GM23338 (cell line): ENCODE measurements around the gene PDIA5.

Experiments used
- CREB1 ChIP-seq: fragments of 250-450 bp; sonication (Bioruptor Pico); IDR thresholded peaks from 2 replicates; pipeline ENCODE4 v1.5.0; 2020; ENCODE audit warnings: low read depth, mild to moderate bottlenecking, moderate library complexity
- CTCF ChIP-seq, 2 experiments: fragments of 200-600 bp in 1 of 2; sonication (generic) in 1 of 2; conservative IDR thresholded peaks; 2 replicates each; pipeline versions ENCODE4 v1.5.1 to v1.6.1; 2016 to 2017; ENCODE audit warnings: antibody characterized with exemption in 2 of 2, low read depth in 2 of 2, mild to moderate bottlenecking in 2 of 2, moderate library complexity in 1 of 2
- ETS1 ChIP-seq: IDR thresholded peaks from 2 replicates; pipeline ENCODE4 v1.6.1; 2016; ENCODE audit warnings: antibody characterized with exemption
- EZH2 ChIP-seq: fragments of 200-600 bp; sonication (generic); IDR thresholded peaks from one replicate; pipeline ENCODE4 v1.8.0; 2017; ENCODE audit warnings: antibody characterized with exemption, mild to moderate bottlenecking, low read depth; ENCODE audit not compliant: unreplicated experiment
- EZH2phosphoT487 ChIP-seq: fragments of 200-600 bp; sonication (generic); IDR thresholded peaks from one replicate; pipeline ENCODE4 v1.8.1; 2018; ENCODE audit warnings: antibody characterized with exemption; ENCODE audit not compliant: unreplicated experiment
- JUNB ChIP-seq: IDR thresholded peaks from one replicate; pipeline ENCODE4 v1.6.1; 2016; ENCODE audit warnings: antibody characterized with exemption; ENCODE audit not compliant: unreplicated experiment
- NANOG ChIP-seq: IDR thresholded peaks from 2 replicates; pipeline ENCODE4 v1.6.1; 2016; ENCODE audit warnings: antibody characterized with exemption, borderline replicate concordance
- POLR2AphosphoS5 ChIP-seq: IDR thresholded peaks from 2 replicates; pipeline ENCODE4 v1.6.1; 2016; ENCODE audit warnings: antibody characterized with exemption, low read depth
- REST ChIP-seq: IDR thresholded peaks from one replicate; pipeline ENCODE4 v1.6.1; 2018; ENCODE audit warnings: antibody characterized with exemption; ENCODE audit not compliant: unreplicated experiment
- STAT1 ChIP-seq: IDR thresholded peaks from one replicate; pipeline ENCODE4 v1.6.1; 2016; ENCODE audit warnings: antibody characterized with exemption; ENCODE audit not compliant: unreplicated experiment
- ZNF114 ChIP-seq: fragments of 250-450 bp; sonication (Bioruptor Pico); IDR thresholded peaks from 2 replicates; pipeline ENCODE4 v1.5.0; 2020; ENCODE audit warnings: mild to moderate bottlenecking, moderate library complexity
- ZNF331 ChIP-seq: fragments of 250-450 bp; sonication (Bioruptor Pico); IDR thresholded peaks from 2 replicates; pipeline ENCODE4 v1.5.0; 2020; ENCODE audit warnings: low read depth, mild to moderate bottlenecking, moderate library complexity
- ZNF462 ChIP-seq: fragments of 250-450 bp; sonication (Bioruptor Pico); IDR thresholded peaks from 2 replicates; pipeline ENCODE4 v1.5.0; 2020; ENCODE audit warnings: mild to moderate bottlenecking, moderate library complexity

- TF ChIP-seq JUNB (no peak), REST (no peak), ZNF462 (CRISPR knock-in tag) (no peak), EZH2 (no peak), POLR2AphosphoS5 (no peak), CTCF (conservative IDR thresholded peaks at IDR 0.05; ENCODE audit: low read depth in 2 of 2) (no peak), ZNF114 (no peak), EZH2phosphoT487 (no peak), NANOG (no peak), CREB1 (CRISPR knock-in tag) (no peak), ETS1 (no peak), ZNF331 (CRISPR knock-in tag) (no peak), STAT1 (no peak)
These were observed 278 bp upstream of the PDIA5 start for GRCh38 chr3:123066599-123066895.
